Measurements from ENCODE around the gene RFTN2. TPM values are rescaled to one million over a fixed set of nuclear protein-coding genes. Genes with fewer than 3 reads are reported as not detected.

RFTN2 gene, protein sequence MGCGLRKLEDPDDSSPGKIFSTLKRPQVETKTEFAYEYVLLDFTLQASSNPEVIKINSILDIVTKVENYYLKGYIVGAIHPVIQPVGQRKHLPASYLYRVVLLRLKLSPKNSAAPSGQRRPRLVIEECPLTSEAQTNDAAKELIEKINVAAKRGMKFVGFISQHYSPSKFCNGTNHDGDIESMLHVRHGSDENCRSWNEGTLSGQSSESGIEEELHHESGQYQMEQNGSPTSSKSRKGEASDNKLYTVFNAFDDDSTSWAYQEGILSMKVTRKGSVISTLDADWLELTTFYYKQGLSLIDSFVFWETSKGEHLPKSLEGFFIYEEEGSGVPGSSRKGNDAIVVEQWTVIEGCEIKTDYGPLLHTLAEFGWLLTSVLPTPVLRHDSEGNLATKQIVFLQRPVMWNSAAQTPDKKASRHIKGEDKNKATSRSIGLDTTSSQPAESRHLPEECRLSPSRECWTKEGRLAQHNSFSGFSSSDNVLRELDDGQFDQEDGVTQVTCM
- total RNA-seq (10 to 100 TPM in 5 of 9 donors, 1 to 10 TPM in 4; 2.1 to 15.8 (median 10.5) TPM), polyA plus RNA-seq (1 to 10 TPM; 1.2 to 2.2 (median 1.9) TPM)
- long read RNA-seq, donor 1, full-length matches to known transcripts = 1 of 7 reads
- long read RNA-seq, donor 1, partial matches to known transcripts = 6 of 7 reads
- long read RNA-seq, donor 1, other reads (novel, unspliced or antisense) = 0 of 7 reads
- long read RNA-seq, donor 2 = 0 reads
- long read RNA-seq, donor 3, full-length matches to known transcripts = 1 of 1 reads
- long read RNA-seq, donor 3, partial matches to known transcripts = 0 of 1 reads
- long read RNA-seq, donor 3, other reads (novel, unspliced or antisense) = 0 of 1 reads
- long read RNA-seq, donor 4, full-length matches to known transcripts = 2 of 3 reads
- long read RNA-seq, donor 4, partial matches to known transcripts = 0 of 3 reads
- long read RNA-seq, donor 4, other reads (novel, unspliced or antisense) = 1 of 3 reads
- long read RNA-seq, donor 5, full-length matches to known transcripts = 4 of 6 reads
- long read RNA-seq, donor 5, partial matches to known transcripts = 1 of 6 reads
- long read RNA-seq, donor 5, other reads (novel, unspliced or antisense) = 1 of 6 reads
- long read RNA-seq, donor 6, full-length matches to known transcripts = 2 of 5 reads
- long read RNA-seq, donor 6, partial matches to known transcripts = 0 of 5 reads
- long read RNA-seq, donor 6, other reads (novel, unspliced or antisense) = 3 of 5 reads
- long read RNA-seq, donor 7 = 0 reads
- long read RNA-seq, donor 8, full-length matches to known transcripts = 3 of 3 reads
- long read RNA-seq, donor 8, partial matches to known transcripts = 0 of 3 reads
- long read RNA-seq, donor 8, other reads (novel, unspliced or antisense) = 0 of 3 reads
- long read RNA-seq, donor 9, full-length matches to known transcripts = 2 of 2 reads
- long read RNA-seq, donor 9, partial matches to known transcripts = 0 of 2 reads
- long read RNA-seq, donor 9, other reads (novel, unspliced or antisense) = 0 of 2 reads
- long read RNA-seq, donor 10, partial matches to known transcripts = 7 of 7 reads
- long read RNA-seq, donor 10, other reads (novel, unspliced or antisense) = 0 of 7 reads

DNA sequence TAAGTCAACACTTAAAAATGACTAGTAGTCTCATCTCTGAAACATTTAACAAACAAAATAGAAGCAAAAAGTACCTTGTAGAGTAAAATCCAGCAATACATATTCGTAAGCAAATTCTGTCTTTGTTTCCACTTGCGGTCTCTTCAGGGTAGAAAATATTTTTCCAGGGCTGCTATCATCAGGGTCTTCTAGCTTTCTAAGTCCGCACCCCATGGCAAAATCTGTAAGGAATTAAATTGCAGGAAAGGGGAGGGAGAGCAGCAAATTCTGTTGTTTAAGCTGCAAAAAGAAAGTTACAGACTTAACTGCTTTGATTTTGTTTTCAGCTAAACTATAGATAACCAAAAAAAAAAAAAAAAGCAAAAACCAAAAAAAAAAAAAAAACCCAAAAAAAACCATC lies at the start of gene RFTN2:
RFTN2 (minus strand) TSS at position 342 of the 400 bp plus-strand sequence; CDS start at position 213, 129 bp downstream.
- peaks cover 4 to 20% of the 10 kb centered on the region in 2 donors for H3K4me1 ChIP-seq (replicated peaks in 1 of 2)
- intact Hi-C loops (cut with DNase I) = no loop called here
- no peaks in the 10 kb centered on the region for H3K36me3 ChIP-seq (replicated peaks in 1 of 2)
- no peak for DNase-seq
- H3K9me3 ChIP-seq (replicated peaks in 1 of 3) = no peaks in the 10 kb centered on the region
- 42 to 51% (median 44%) methylated on average over 3 of the region's 3 CpGs for WGBS, 4 donors
- TF ChIP-seq CTCF (IDR thresholded peaks at IDR 0.05) (no peak), POLR2A (IDR thresholded peaks at IDR 0.05) (no peak)
- H3K27ac ChIP-seq = peak within 1 kb of the TSS in 4 of 5 donors; percentile 50 to 65 (median 57)
- peak within 1 kb of the TSS in 2 of 4 donors; percentile 7 to 45 for H3K4me3 ChIP-seq
- H3K27me3 ChIP-seq = no peaks in the 10 kb centered on the region

- 94 to 96% (median 95%) methylated on average over 2 of the region's 2 CpGs for WGBS, 4 donors
- H3K4me3 ChIP-seq = no peak overlapping the region
- H3K27me3 ChIP-seq = no peaks in the 10 kb centered on the region
- H3K27ac ChIP-seq = no peak overlapping the region
- no peaks in the 10 kb centered on the region for H3K4me1 ChIP-seq (replicated peaks in 1 of 2)
- TF ChIP-seq CTCF (IDR thresholded peaks at IDR 0.05) = no peak
- TF ChIP-seq POLR2A (IDR thresholded peaks at IDR 0.05) = no peak
- intact Hi-C loops (cut with DNase I) = no loop called here
- no peaks in the 10 kb centered on the region for H3K9me3 ChIP-seq (replicated peaks in 1 of 3)
- DNase-seq = no peak
- H3K36me3 ChIP-seq (replicated peaks in 1 of 2) = no peaks in the 10 kb centered on the region
These were observed 42.5 kb upstream of the RFTN2 start for GRCh38 chr2:197717863-197718262.

GRCh38 chr2:197713271-197713670 lies 37.9 kb upstream of the RFTN2 start:
- peaks cover 0 to 13% of the 10 kb centered on the region in 2 donors for H3K4me1 ChIP-seq (replicated peaks in 1 of 2)
- intact Hi-C loops (cut with DNase I) = no loop called here
- 72 to 89% (median 83%) methylated on average over 3 of the region's 3 CpGs for WGBS, 4 donors

More at GRCh38 chr2:197713271-197713670, 37.9 kb upstream of the RFTN2 start:
- H3K27ac ChIP-seq = no peak overlapping the region
- TF ChIP-seq POLR2A (IDR thresholded peaks at IDR 0.05) (no peak), CTCF (IDR thresholded peaks at IDR 0.05) (no peak)
- H3K27me3 ChIP-seq = no peaks in the 10 kb centered on the region
- H3K4me3 ChIP-seq = no peak overlapping the region
- no peaks in the 10 kb centered on the region for H3K36me3 ChIP-seq (replicated peaks in 1 of 2)
- DNase-seq = no peak
- no peaks in the 10 kb centered on the region for H3K9me3 ChIP-seq (replicated peaks in 1 of 3)
